Stimulated activated naive CD8-positive, alpha-beta T cell treated with anti-CD3 and anti-CD28 coated beads, Interleukin-15, amount 100 ng/mL, for 72 hours (primary cell): ENCODE data around the gene FER.
"Not testable (repeated sequence)": the region's sequence is repeated elsewhere in the genome, so short reads cannot be mapped to it uniquely, and the experiment has no call there.

Experiments
- ATAC-seq: fragments of 150-1000 bp; cut with Tn5 transposase; 2 replicates; pipeline ENCODE4 v1.10.0; 2021; ENCODE audit warnings: mild to moderate bottlenecking, moderate library complexity
- DNase-seq, 2 donors: peaks; one replicate each; pipeline ENCODE4 v3.0.0; 2021 to 2022
- H3K27ac Mint-ChIP-seq, 2 donors: one replicate each; pipeline ENCODE4 v1.8.0; 2022; ENCODE audit warnings: mild to moderate bottlenecking in 2 of 2, mixed read lengths in 2 of 2, moderate library complexity in 2 of 2
- H3K27me3 Mint-ChIP-seq: one replicate; pipeline ENCODE4 v1.8.0; 2022; ENCODE audit warnings: mixed read lengths
- H3K4me1 Mint-ChIP-seq: one replicate; pipeline ENCODE4 v1.8.0; 2022; ENCODE audit warnings: mild to moderate bottlenecking, mixed read lengths
- H3K4me3 Mint-ChIP-seq, 2 donors: one replicate each; pipeline ENCODE4 v1.8.0; 2022; ENCODE audit warnings: mild to moderate bottlenecking in 2 of 2, mixed read lengths in 2 of 2, moderate library complexity in 1 of 2
- H3K9me3 Mint-ChIP-seq, 2 donors: one replicate each; pipeline ENCODE4 v1.8.0; 2022; ENCODE audit warnings: mixed read lengths in 2 of 2

The FER gene

DNA sequence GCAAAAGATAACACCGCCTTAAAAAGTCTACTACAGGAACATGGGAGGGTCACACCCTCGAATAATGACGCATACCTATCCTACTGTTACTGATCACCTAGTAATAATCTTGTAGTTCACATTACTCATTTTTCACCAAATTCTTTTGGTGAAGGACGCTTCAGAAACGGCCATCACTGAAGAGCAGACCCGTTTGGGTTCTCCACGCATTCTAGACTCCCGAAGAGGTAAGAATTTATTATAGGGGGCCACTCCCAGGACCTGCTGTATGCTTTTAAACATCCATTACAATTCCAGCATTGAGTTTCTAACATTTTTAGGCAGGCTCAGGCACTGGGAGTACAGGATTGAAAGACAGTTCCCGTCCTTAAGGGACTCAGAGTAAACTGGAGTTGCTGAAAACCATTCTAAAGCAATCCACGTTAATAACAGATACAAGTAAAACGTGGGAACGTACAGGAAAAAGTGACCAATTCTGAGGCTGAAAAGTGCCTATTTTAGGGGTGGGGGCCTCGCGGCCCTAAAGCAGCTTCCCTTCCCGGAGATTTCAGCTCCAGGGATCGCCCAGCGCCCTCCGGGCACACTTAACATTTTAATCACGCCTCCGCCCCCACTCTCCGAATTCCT is at the start of gene FER:
Gene FER (plus strand): TSS at position 124 of the 627 bp plus-strand sequence. CDS start 50,286 bp downstream, outside the sequence.
- H3K4me1 Mint-ChIP-seq, result peaks cover 28% of the 10 kb centered on the region

DNA sequence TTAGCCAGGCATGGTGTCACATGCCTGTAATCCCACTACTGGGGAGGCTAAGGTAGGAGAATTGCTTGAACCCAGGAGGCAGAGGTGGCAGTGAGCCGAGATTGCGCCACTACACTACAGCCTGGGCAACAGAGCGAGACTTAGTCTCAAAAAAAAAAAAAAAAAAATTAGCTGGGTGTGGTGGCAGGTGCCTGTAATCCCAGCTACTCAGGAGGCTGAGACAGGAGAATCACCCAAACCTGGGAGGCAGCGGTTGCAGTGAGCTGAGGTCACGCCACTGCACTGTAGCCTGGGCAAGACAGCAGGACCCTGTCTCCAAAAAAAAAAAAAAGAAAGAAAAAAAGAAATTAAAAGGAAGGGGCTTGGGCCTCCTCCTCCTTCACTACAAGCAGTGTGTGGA is 47.3 kb upstream of the FER start:
- H3K9me3 Mint-ChIP-seq, H3K4me3 Mint-ChIP-seq, H3K4me1 Mint-ChIP-seq, ATAC-seq, DNase-seq: not testable (repeated sequence)
- H3K27me3 Mint-ChIP-seq, result peaks cover 18% of the 10 kb centered on the region
- peak overlapping the region in 1 of 2 donors; percentile 14 for H3K27ac Mint-ChIP-seq

More for the DNA sequence above, at the start of gene FER:
- Mint-ChIP-seq H3K27me3 (peaks cover 20% of the 10 kb centered on the region), H3K9me3 (no peaks in the 10 kb centered on the region), H3K4me3 (peak within 1 kb of the TSS; percentile 85 to 90), H3K27ac (peak within 1 kb of the TSS; percentile 99)
- DNase-seq, result peak; percentile 39 to 56
- ATAC-seq, result peak; percentile 60

DNA sequence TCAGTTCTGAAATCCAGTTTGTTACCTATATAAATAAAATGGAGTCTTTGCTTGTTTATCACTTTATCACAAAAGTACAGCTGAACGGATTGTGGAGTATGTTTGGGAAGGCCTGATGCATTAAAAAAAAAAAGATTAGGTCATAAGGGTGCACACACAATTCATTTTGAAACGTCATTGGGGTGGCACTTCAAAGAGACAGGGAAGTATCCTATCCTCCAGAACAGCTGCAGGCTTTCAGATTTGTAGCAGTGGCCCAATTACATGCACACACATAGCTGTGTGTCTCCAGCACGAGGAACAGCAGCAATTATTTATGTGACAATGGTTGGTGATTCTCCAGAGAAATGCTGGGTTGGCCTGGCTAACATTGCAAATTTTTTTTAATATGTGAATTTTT is 46.8 kb upstream of the FER start:
- ATAC-seq (no peak), DNase-seq (no peak)
- no peaks in the 10 kb centered on the region for H3K4me1 Mint-ChIP-seq
- no peak overlapping the region for H3K27ac Mint-ChIP-seq
- H3K27me3 Mint-ChIP-seq, result peaks cover 18% of the 10 kb centered on the region
- no peak overlapping the region for H3K4me3 Mint-ChIP-seq
- H3K9me3 Mint-ChIP-seq, result no peaks in the 10 kb centered on the region

DNA sequence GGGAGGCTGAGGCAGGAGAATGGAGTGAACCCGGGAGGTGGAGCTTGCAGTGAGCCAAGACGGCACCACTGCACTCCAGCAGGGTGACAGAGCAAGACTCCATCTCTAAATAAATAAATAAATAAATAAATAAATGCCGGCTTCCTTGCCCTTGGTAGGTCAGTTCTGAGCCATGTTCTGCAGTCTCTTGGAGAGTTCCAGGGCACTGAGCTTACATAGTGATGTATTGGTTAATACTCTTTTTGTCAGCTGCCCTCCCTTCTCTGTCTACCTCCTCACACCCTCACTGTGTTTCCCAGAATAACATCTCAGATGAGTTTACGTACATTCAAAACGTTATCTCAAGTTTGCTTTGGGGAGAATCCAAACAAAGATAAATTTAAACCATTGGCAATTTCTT is 45.2 kb upstream of the FER start:
- DNase-seq (no peak), ATAC-seq (no peak)
- H3K4me1 Mint-ChIP-seq, result no peaks in the 10 kb centered on the region
- peaks cover 18% of the 10 kb centered on the region for H3K27me3 Mint-ChIP-seq
- no peaks in the 10 kb centered on the region for H3K9me3 Mint-ChIP-seq
- no peak overlapping the region for H3K27ac Mint-ChIP-seq
- no peak overlapping the region for H3K4me3 Mint-ChIP-seq

DNA sequence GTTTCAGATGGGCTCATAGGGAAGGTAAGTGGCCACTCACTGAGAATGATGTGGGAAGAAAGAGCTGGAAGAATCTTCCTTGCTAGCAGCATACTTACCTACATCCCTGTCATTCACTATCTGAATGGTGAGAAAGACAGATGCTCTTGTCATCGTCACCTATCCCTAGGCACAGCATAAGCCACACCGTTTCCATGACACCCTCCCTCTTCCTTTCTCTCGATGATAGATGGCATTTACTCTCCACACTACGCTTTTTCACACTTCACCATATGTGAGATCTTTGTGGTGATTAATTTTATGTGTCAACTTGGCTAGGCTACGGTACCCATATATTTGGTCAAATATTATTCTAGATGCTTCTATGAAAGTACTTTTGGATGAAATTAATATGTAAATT is 44.4 kb upstream of the FER start:
- DNase-seq (no peak), ATAC-seq (no peak)
- no peaks in the 10 kb centered on the region for H3K9me3 Mint-ChIP-seq
- H3K4me1 Mint-ChIP-seq, result no peaks in the 10 kb centered on the region
- no peak overlapping the region for H3K27ac Mint-ChIP-seq
- H3K27me3 Mint-ChIP-seq, result peaks cover 13% of the 10 kb centered on the region
- H3K4me3 Mint-ChIP-seq, result no peak overlapping the region

DNA sequence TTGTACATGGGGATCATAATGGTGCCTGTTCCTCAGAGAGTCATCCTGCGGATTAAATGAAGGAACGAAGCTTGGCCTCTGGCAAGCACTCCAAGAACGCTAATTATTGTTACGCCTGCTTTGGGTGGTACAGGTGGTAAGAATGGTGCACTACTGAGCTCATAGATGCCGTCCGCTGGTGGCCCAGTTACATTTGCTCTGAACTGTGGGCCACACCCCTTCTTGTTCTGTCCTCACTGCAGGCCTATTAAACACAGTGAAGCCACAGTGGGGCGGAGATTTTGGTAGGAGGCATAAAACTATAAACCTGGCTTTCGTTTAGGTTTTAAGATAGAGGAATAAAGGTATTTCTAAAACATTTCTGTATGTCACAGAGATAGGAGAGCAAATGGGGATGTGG is 40.6 kb upstream of the FER start:
- H3K9me3 Mint-ChIP-seq, result no peaks in the 10 kb centered on the region
- DNase-seq (no peak), ATAC-seq (no peak)
- no peaks in the 10 kb centered on the region for H3K4me1 Mint-ChIP-seq
- H3K27me3 Mint-ChIP-seq, result peaks cover 17% of the 10 kb centered on the region
- H3K27ac Mint-ChIP-seq, result no peak overlapping the region
- no peak overlapping the region for H3K4me3 Mint-ChIP-seq

DNA sequence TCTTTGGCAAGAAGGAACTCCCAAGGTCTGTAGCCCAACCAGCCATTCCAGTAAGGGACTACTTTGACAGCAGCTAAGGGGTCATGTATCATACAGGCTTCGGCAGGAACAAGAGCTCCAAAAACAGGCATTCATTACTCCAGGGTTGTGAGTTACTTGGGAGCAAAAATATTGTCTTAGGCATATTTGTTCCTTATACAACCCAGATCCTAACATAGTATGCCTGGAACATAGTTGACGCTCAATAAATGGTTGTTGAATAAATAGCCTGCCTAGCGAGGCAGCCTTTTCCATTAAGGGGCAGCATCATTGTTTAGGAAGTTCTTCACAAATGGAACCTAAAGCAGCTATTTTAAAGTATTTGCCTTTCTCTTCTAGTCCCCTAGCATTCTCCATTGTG is 35.8 kb upstream of the FER start:
- H3K4me3 Mint-ChIP-seq, result no peak overlapping the region
- no peaks in the 10 kb centered on the region for H3K4me1 Mint-ChIP-seq
- DNase-seq, result no peak
- no peak overlapping the region for H3K27ac Mint-ChIP-seq
- no peak for ATAC-seq
- no peaks in the 10 kb centered on the region for H3K9me3 Mint-ChIP-seq
- peaks cover 40% of the 10 kb centered on the region for H3K27me3 Mint-ChIP-seq

DNA sequence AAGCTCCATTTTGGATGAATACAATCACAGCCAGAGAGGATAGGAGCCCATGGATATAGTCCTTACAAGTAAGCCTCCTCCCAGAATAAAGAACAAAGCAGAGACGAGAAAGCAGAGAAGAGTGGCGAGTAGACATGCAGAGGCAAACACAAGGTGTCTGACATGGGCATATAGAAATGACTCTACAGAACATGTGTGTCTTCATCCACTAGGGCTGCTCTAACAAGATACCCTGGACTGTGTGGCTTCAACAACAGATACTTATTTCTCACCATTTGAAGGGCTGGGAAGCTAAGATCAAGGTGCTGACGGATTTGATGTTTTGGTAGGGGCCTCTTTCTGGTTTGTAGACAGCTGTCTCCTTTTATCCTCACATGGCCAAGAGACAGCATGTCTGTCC is 32.3 kb upstream of the FER start:
- Mint-ChIP-seq H3K9me3 (no peaks in the 10 kb centered on the region), H3K27ac (peak overlapping the region in 1 of 2 donors; percentile 48)

DNA sequence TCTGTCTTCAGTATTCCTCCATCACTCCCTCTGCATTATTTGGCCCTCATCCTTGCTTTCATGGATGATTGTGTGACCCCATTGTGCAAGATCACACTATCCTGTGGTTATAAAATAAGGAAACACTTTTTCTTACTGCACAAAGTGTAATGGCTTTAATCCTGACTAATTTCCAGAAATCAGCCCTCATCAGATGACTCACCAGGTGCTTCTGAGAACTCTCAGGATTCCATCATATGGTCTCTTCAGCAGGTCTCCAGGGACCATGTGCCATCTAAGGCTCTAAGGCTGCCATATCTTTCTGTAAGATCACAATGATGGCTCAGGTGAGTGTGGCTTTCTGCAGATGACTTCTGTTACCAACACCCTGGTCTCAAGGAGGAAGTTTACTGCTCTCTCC is 27.3 kb upstream of the FER start:
- H3K27me3 Mint-ChIP-seq, result peaks cover 34% of the 10 kb centered on the region
- H3K27ac Mint-ChIP-seq, result no peak overlapping the region
- H3K9me3 Mint-ChIP-seq, result peaks cover 0 to 6% of the 10 kb centered on the region in 2 donors
- H3K4me3 Mint-ChIP-seq, result no peak overlapping the region
- peak; percentile 87 for ATAC-seq
- peak in 1 of 2 donors; percentile 18 for DNase-seq
- H3K4me1 Mint-ChIP-seq, result peaks cover 8% of the 10 kb centered on the region

More for the DNA sequence above, 32.3 kb upstream of the FER start:
- DNase-seq (no peak), ATAC-seq (peak; percentile 52)
- Mint-ChIP-seq H3K4me3 (no peak overlapping the region), H3K4me1 (peaks cover 4% of the 10 kb centered on the region), H3K27me3 (peaks cover 35% of the 10 kb centered on the region)

DNA sequence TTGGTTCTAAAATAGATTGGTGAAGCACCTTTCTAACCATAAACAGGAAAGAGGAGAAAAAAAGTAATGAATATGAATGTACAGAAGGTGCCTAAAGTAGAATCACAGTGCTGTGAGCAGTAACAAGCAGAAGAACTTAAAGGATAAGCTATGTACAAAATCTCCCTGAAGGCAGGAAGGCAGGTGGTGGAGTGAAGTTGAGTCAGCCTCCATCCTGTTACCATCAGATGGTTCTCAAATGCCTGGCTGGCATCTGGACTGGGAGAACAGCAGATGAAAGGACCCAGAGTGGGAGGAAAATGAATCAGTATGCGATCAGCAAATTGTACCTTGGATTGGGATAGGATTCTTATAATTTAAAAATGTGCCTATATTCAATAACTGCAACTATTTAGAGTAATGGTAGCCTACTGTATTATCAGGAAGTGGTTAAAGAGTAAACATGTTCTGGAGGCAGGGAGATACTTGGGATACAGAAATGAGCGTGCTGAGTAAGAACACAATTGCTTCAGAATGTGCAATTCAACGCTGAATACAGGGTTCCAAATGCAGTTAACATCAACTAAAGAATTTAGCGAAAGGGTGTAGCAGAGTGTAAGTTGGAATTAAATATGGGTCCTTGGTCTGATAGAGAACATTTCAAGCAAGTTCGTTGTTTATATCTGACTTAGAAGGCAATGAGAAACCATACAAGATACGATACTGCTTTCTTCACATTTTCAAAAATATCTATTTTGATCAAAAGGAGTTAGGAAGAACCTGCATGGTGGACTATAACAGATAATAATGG is 21.1 kb upstream of the FER start:
- Mint-ChIP-seq H3K27ac (no peak overlapping the region), H3K9me3 (peaks cover 0 to 2% of the 10 kb centered on the region in 2 donors), H3K4me3 (peak overlapping the region; percentile 36 to 41), H3K27me3 (peaks cover 58% of the 10 kb centered on the region), H3K4me1 (peaks cover 38% of the 10 kb centered on the region)
- DNase-seq (no peak), ATAC-seq (no peak)

DNA sequence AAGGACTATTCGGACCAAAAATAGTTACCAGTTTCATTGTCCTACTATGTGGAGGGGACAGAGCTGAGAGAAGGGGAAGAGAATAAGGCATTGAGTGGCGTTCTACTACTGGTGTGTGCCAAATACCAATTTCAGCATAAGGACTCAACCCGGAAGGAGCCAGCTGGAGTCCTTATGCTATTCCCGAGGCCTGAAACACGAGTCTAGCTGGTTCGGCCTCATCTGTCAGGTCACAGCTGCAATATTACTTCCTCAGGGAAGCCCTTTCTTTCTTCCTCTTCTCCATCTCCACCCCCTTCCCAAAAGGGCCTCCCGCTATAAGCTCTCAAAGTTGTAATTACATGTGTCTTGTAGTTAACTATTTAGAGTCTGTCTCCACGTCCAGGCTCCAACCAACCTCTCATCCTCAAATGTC is 20.5 kb upstream of the FER start:
- Mint-ChIP-seq H3K27me3 (peaks cover 52% of the 10 kb centered on the region), H3K9me3 (no peaks in the 10 kb centered on the region), H3K4me1 (peaks cover 38% of the 10 kb centered on the region), H3K27ac (peak overlapping the region; percentile 91 to 99), H3K4me3 (peak overlapping the region; percentile 70 to 88)
- DNase-seq (no peak), ATAC-seq (no peak)

DNA sequence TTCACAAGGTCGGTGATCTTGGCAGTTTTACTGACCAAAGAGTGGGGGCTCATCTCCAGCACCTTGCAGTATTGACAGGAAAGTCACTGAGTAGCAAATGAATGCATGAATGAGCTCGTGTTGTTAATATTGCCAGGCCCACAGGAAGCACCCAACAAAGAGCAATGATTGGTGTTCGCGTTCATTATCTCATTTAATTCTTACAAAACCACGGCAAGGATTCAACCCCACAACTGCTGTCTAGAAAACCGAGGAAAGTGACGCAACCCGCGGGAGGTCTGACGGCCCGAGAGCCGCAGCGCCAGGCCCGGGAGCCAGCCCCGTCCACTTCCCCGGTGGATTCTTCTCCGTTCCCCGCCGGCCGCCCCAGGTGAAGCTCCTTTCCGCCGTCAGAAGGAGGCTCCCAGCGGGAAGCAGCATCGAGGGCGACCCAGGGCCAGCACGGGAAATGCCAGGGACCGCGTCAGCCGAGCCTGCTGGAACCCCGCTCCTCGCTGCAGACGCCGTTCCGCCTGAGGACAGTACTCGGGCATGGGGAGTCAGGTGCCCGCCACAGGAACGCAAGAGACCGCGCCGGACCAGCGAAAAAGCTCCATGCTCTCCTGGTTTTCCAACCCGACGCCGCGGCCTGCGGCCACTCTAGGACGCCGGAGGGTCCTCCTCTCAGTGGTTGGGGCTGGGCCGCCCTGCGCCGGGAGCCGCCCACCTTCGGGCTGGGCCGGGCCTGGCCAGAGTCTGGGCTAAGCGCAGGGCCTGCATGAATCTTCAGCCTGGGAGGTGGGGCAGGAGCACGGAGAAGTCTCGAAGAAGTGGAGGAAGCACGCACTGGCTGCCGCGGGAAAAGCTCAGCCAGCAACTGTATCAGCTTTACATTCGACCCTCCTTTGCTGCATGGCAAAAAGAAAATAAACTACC is 19.8 kb upstream of the FER start:
- peak; percentile 63 for DNase-seq
- Mint-ChIP-seq H3K4me3 (peak overlapping the region; percentile 70 to 88), H3K27ac (peak overlapping the region; percentile 91 to 99), H3K27me3 (peaks cover 58% of the 10 kb centered on the region), H3K9me3 (no peaks in the 10 kb centered on the region), H3K4me1 (peaks cover 38% of the 10 kb centered on the region)
- peak; percentile 87 for ATAC-seq

DNA sequence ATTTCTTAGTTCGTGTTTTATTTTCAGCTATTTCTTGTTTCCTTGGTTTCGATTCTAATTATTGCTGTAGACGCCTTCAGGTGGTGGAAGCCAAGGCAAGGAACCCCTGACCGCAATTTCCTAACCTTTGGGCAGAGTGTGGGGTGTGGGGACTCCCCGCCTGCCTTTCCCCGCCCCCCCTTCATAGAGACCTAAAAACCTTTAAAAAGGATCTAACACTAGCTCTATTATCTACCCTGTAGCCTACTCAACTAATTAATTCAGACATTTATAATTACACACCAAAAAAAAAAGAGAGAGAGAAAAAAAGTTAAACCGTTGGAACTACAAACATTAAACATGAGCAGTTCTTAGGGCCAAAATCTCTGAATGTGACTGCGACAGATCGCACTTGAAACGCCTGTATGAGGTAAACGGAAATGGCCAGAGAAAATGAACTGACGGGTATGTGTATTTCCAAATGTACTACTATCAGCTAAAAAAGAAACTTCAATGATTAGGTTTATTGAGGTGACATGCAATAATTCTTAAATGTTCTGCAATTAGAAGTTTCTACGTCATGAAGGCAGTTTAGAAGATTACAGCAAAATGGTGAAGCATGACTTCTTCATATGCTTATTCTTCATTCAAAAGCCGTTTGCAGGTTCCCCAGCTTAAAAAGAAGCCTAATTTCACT is 19.0 kb upstream of the FER start:
- peak in 1 of 2 donors; percentile 60 for DNase-seq
- peak overlapping the region; percentile 91 to 99 for H3K27ac Mint-ChIP-seq

DNA sequence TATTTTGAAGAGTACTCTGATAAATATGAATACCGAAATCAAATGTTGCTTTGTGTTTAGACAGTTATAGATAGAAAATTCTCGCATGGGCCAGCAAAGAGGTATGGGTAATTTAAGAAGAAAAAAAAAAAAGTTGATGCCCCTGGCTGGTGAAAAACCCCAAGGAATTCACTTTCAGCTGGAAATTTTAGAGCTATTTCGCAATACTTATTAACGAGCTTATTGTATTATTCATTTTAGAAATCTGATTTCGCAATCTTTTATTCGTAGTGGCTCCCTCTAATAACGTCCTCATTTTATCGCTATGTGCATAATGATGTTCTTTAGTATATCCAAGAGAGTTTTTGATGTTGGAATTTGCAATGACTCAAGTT is 18.5 kb upstream of the FER start:
- Mint-ChIP-seq H3K4me3 (peak overlapping the region in 1 of 2 donors; percentile 88), H3K27me3 (peaks cover 67% of the 10 kb centered on the region), H3K9me3 (no peaks in the 10 kb centered on the region), H3K27ac (no peak overlapping the region), H3K4me1 (peaks cover 38% of the 10 kb centered on the region)
- ATAC-seq, result no peak
- no peak for DNase-seq

More for the DNA sequence above, 19.0 kb upstream of the FER start:
- peak; percentile 81 for ATAC-seq
- Mint-ChIP-seq H3K9me3 (no peaks in the 10 kb centered on the region), H3K27me3 (peaks cover 62% of the 10 kb centered on the region), H3K4me3 (peak overlapping the region; percentile 70 to 88), H3K4me1 (peaks cover 38% of the 10 kb centered on the region)
